ENCODE measurements around the gene FAM53B.

The FAM53B gene

DNA sequence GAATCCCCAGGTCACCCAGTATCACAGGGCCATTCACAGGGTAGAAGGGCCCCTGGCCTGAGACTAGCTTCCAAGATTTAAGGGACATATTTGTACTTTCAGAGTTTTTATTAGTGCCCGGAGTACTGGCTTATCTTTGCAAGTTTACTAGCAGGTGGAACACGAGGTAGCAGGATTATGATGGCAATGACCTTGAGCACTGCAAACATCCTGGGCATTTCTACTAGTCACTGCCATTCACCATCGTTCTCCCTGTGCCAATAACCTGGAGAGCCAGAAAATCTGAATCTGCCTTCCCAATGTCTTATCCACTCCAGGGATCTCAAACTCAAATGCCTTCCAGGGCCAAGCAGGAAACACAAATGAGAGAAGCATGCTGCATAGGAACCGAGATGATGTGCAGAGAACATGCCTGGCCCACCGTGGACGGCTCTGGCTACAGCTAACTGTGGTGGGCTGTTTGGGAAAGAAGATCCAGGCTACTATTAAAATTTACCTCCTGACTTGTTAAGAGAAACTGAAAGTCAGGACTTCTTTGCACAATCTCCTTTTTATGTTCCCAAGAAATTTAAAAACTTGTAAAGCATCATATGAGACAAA is 16.7 kb downstream of the FAM53B start:
- DNase-seq, result no peak

DNA sequence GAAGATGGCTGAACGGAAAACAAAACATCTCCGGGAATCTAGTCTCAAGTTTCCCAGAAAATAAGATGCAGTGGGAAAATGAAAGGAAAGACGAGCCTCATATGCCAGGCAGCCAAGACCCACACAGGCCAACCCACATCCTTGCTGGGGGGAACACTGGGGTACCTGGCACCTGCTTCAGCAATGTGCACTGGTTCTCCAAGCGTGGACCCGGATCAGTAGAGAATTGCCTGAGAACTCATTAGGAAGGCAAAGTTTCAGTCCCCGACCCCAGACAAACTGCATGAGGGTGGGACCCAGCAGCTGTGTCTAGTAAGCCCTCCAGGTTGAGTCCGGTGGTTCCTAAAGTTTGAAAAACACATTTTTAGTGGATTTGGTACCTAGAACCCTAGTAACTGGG is 18.4 kb downstream of the FAM53B start:
- DNase-seq, result no peak

DNA sequence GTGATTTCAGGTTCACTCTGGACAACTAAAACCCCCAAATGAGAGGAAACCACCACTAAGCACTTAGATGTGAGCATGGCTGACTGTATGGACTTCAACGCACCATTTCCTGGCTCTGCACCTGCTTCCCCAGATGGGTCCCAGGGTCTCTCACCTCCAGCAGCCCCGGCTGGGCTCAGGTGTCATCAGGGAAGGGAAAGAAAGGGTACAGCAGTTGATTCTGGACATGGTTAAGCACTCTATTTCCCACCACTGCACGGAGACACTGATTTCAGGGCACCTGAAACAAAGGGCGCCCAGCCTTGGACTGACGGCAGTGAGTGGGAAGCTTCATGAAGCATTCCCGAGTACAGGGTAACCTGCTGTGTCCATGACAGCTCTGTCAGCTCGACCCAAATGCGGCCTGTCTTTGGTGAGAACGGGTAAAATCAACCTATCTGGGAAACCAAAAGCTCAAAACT is 19.0 kb downstream of the FAM53B start:
- no peak for DNase-seq

DNA sequence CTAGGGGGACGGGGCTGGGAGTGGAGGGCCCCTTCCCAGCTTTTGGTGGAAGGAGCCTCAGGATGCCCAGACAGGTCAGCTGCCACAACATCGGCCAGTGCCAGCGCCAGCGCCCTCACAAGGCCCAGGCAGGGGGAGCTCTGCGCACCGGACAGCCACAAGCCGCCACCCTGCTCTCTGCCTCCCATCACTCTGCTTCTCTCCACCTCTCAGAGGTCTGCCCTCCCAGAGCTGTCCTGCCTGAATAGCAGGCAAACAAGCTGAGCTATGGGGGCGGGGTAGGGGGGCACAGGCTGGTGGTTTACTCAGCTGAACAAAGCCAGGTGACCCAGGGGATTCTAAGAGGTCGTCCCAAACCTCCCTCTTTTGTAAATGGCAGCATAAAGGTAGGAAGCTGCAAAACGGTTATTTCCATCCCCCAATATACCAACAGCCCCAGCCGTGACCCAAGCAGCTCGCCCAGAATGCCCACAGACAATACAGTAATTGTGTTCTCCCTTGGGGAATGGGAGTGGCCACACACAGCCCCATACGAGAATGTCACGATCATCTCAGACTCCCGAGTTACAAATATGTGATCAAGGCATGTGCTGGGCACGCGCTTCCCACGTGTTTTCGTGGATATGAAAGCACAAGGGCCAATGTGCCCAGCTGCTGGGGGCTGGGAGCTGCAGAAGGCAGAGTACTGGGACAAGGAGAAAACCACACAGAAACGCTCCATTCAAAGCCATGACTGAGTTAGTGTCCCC is 19.7 kb downstream of the FAM53B start:
- no peak for DNase-seq

DNA sequence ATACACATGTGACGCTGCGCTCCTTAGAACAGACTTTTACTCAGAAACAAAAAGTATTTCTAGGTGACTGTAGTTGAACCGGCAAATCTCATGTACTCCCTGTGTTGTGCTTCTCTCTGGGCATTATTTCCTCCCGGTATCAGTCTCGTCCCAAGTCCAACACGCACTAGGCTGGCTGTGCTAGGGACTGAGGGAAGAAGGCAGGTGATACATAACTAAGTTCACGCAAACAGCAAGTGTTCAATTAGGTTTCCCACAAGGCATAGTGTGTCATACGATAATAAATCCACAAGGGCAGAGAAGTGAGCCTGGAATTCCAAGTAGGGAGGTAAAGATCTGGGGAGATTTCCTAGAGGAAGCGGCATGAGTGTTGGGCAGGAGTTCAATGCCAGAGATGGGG is 20.4 kb downstream of the FAM53B start:
- no peak for DNase-seq

DNA sequence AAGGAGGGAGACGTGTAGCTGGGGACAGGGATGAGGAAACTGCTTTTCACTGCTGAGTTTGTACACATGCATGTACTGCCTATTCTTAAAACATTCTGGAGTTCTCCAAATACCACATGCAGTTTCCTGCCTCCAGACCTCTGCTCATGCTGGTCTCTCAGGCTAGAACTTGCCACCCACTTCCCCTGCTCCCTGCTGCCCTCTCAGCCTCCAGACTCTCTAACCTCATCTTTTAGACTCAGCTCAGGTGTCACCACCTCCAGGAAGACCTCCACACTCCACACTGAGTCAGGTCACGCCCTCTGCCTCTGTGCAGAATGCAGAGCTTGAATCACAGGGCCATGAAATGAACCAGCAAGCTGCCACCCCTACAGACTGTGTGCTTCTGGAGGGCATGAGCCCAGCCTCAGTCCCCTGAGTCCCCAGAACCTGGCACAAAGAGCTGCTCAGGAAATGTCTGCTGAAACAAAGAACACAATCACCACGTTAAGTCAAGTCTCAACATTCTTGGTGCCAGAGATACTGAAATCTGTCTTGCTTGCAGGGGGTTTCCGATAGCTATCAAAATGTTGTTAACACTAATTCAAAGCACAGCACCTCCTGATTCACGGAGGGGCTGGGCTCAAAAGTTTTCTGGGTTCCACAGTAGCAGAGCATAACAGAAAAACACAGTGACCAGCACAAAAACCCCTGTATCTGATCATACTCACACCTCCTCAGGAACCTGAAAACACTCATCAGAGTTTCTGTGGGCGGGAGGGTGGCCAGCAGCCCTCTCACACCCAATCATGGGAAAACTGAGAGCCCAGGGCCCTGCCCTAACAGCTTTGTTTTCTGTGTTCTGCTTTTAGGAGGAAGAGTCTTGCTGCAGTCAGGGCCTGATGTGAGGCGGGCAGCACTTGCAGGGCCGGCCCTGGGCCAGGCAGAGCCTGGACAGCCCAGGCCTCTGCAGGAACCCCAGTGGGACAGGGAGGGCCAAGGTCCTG is 21.1 kb downstream of the FAM53B start:
- peak; percentile 75 for DNase-seq

DNA sequence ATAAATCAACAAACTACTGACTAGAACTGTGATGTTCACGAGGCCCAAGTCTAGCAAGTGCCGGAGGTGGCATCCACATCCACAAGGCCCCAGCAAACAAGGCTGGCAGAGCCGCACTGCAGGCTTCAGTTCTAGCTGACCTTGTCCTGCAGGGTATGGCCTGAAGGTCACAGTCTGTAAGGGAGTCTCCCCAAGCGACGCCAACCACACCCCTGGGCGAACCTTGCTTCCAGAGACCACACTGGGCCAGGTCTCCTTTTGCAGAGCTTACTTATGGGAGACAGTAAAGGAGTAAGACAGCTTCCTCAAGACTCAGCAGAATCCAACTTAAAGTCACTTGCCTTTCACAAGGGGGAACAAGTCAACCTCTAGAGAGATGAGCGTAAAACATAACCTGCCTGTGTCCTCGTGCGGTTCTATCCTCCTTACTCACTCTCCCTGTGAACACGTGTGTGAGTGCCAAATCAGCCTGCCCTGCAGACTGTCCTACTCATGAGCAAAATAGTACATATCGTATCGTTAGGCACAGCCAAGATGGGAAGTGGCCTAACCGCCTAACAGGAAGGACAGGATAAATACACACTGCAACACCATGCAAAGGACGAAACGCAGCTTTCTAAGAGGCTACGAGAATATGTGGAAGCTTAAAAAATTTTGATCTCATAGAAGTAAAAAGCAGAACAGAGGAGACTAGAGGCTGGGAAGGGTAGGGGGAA is 22.7 kb downstream of the FAM53B start:
- DNase-seq, result no peak

DNA sequence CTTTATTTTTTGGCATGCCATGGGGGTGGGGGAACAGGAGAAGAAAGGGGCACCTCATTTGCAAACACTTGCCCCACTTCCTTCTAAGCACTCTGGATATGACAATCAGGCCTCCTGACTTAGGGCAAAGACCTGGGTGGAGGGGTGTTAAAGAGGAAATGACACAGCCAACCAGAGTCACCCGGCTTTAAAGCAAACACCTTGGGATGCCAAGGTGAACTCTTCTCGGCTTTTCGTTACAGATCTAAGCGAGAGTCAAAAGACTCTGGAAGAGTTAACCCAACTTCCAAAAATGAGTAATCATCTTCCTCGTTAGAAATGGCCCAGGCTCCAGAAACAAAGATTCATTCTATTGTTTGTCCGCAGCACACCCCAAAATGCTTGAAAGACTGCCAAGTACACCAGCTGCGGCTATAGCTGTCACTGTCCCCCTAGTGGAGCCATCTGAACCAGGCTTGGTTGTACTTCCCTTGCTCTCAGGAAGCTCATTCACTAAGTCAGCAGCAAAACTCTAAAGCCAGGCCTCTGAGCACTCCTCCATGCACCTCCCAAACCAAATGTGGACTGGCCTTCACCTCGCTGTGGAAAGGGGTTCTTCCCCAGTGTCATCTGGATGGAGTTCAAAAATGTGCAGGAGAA is 24.8 kb downstream of the FAM53B start:
- peak; percentile 83 for DNase-seq

DNA sequence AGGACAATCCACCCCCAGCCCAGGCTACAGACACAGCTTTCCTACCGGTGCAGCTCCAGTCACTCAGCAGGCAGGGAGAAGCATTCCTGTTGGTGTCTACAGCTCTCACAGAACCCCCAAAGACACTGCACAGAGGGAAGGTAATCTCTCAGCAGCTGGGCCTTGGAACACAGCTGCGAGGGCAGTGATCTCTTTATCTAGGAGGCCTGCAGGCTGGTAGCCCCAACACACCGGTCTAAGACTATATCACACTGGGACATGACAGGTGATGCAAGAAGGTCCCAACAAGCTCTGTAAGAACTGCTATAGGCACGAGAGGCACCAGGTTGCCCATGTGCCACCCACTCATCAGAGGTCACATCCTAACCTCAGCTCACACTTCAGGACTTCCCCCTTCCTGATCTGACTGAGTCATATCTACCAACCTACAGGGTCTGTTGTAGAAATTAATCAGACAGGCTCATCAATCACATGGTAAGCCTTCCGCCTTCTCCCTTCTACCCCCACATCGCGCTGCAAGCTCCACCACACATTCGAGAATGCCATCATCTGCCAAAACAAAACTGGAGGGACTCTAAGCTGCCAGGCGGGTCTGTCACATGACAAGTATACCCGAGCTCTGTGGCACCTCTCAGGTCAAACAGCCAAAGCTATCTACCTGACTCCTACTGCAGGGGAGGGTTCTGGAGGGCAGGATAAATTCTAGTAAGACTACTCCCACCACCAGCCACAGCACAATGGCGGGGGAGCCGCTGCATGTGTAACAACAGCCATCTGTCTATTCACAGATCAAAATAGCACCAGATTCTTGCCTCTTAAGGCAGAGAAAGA is 26.1 kb downstream of the FAM53B start:
- peak; percentile 88 for DNase-seq

DNA sequence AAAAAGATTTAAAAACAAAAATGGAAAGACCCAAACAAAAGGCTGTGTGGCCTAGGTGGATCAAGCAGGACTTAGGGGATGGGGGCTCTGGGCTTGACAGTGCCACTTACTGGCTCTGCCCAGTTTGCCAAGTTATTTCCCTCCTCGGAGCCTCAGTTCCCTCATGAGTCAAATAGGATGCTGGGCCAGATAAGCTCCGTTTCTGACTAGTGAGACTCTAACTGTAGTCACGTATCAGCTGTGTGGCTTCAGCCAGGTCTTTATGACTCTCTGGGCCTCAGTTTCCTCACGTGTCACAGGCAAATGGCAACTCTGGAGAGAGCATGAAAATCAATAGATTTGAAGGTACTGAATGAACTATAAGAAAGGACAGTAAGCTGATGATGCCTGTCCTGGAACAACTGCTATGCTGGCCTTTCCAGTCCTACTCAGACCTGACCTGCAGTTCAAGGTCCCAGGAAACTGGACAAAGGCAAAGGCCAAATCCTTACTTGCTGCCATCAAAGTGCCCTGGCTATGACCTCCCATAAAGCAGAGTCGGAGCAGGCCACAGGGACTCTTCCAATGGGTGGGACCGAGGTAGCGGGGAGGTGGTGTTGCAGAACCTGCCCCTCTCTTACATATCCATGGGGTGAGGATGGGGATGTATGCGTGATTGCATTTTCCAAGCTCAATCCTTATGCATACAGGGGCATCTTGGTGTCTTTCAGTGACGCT is 27.0 kb downstream of the FAM53B start:
- no peak for DNase-seq

DNA sequence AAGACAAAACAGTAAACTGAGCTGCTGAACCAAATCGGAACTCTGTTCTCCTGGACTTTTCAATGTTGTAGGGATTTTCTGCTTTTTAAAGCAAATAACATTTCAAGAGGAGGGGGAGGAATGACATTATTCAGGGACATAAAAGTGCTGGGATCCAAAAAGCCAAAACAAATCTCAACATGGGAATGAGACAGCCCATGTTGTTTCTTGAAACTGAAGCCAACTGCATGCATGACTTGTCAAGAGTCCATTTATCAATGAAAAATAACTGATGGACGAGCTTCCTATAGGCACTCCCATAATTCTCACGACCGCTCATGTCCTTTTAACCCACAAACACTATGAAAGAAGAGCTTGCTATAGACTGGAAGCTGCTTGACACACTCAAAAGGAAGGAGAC is 27.8 kb downstream of the FAM53B start:
- DNase-seq, result no peak

DNA sequence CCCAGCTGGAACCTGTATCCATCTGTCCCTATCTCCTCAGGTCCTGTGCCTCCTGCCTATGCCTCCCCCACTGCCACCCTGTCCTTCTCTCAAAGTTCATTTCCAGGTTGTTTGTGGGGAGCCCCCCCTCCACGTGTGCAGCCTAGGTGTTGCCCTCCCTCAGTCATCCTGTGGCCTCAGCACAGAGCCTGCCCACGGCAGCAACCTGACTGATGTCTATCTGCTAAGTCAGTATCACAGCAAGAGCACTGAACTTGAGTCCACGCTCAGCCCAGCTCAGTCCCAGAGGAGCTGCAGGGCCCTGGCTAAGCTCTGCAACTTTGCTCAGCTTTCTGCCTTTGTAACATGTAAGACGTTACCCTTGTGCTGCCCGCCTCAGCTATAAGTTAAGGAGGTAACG is 28.7 kb downstream of the FAM53B start:
- DNase-seq, result no peak

DNA sequence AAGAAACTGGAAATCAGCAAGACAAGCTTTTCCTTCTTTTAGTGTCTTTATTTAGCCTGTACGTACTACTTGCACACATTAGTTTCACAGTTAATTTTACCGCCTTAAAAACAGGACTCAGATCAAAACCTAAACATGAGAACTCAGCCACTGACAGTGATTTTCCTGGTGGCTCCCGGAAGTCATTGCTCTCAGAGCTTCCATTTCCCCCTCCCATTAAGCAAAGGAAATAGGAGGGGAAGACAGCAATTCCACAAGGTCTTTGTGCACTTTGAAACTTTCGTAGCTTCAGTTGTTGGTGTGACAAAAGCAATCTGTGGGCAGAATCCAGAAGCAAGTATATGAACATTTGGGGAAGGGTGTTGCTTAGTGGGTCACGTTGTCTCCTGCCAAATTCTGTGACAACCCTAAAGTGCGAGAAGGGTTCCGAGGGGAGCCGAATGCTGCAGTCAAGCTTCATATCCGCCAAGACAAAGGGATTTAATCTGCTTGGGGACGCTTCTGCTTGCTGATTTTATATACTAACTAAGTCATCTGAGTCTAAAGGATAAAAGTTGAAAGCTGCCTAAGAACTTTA is 30.4 kb downstream of the FAM53B start:
- no peak for DNase-seq

DNA sequence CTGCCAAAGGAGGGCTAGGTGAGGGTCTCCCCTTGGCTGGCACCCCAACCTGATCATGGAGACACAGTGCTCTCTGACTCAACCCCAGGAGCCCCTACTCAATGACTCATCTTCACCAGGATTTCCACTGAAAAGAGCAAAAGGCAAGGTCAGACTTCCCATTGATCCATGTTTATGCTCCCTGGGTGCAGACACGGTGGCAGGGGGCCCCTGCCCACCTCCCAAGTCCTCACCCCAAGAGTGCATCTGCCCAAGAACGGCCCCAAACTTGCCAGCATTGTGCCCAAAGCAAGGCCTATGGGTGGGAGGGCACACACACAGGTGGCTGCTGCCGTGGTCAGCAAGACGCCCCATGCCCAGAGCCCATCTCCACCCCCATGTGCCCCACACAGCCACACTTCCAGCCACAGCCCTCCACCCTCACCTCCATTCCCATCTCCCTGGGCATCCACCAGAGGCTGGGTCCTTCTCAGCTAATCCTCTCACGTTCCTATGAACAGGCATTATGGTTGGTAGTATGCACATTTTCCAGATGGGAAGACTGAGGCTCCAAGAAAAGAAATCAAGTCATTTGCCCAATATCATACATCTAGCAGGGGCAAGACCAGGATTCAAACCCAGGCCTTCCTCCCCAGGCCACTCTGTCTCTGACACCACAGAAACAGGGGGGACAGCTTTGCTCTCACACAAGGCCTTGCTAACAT is 31.3 kb downstream of the FAM53B start:
- DNase-seq, result no peak

DNA sequence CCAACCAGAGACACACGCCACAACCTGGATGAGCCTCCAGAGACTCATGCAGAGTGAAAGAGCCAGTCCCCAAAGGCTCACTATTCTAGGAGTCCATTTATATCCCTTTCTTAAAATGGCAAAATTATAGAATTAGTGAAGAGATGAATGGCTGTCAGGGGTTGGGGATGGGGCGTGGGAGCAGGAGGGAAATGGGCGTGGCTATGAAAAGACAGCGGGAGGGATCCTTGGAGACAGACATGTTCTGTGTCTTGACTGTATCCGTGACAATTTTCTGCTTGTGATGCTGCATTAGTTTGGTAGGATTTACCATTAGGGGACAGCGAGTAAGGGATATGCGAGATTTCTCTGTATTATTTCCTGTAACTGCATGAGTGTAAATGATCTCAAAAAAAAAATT is 33.0 kb downstream of the FAM53B start:
- DNase-seq, result no peak

DNA sequence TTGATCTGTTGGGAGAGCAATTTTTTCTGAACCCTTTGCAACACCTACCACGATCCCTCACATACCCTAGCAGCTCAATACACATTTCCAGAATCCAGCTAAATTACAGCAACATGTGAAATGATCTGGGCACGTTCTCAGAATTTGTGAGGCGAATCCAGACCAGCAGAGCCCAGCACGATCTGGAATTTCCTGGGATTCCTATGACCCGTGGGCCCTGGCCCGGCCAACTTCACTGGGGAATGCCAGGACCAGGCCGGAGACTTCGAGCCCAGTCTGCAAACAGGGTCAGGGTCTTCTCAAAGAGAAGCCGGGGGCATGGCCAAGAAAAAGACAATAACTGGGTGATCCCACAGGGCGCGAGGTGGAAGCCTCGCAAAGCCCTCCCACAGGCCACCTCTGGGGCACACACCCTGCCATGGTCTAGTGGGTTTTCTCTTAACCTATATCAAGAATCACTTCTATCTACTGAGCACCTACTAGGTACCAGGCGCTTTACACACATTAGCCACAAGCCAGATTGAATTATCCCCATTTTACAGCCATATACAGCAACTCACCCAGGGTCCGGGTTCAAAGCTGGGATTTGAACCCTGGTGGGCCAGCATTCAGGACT is 33.8 kb downstream of the FAM53B start:
- no peak for DNase-seq

DNA sequence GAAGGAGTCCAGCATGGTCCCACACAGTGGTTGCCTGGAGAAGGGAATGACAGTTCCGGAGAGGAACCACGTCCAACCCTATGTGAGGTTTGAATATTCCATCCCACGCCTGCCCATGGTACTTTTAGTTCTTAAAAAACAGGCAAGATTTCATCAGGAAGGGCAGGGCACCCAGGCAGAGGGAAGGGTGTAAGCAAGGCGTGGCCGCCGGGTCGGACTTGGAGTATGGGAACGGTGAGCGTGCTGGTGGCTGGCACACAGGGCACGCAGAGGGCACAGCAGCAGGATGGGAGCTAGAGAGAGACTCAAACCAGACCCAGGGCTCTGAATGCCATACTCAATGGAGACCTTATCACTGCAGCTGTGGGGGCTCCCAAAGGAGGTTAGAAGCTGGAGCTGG is 34.3 kb downstream of the FAM53B start:
- no peak for DNase-seq

DNA sequence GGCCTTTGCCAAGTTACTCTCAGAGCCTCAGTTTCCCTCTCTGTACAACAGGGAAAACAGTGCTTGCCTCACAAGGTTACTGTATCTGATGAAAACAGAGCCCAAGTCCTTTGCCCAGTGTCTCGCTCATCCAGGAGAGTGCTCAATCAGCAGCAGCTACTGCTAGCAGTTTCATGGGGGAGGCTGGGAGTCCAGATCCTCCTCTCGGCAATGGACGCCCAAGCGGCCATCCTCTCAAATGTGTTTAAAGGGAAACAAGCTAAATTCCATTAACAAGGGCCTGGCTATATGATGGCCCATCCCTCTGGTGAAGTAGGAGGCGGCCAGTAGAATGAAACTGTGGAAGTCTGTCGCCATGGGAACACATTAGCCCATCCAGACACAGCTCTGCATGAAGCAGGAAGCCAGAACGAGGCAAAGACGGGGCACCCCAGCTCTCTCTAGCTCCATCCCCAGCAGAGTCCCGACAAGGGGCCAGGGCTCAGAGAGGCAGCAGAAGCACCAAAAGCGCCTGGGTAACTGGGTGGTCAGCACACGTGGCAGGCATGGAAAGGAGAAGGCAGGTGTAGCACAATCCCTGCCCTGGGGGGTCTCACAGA is 35.2 kb downstream of the FAM53B start:
- no peak for DNase-seq

DNA sequence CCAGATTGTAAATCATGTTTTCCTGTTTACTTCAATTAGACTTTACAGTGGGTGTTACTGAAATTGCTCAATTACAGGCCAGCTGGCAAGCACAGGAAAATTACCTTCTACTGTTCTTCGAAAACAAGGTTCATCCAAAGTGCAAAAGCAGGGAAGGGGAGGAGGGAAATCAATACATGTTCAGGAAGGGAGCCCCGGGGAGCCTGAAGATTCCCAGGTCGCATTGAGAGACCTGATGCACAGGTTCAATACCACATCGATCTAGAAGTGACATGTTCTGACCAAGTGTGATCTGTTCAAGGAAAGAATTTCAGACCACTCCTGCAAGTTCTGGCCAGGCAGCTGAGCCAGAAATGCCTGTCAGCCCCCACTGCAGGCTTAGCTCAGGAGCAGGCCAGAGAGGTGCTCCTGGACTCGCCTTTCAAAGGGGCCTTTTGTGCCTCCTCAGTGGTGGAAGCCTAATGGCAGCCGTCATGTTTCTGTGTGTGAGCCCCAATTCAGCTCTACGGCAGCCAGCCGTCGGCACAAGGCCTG is 35.9 kb downstream of the FAM53B start:
- no peak for DNase-seq
